Measurements from ENCODE around the gene AP3D1. TPM values are rescaled to one million over a fixed set of nuclear protein-coding genes. Genes with fewer than 3 reads are reported as not detected.

Gene AP3D1
- total and polyA plus RNA-seq, 9 of the 15 experiments (the other 6 are each of a cell fraction or from before 2014, with no cell fraction given) = 1.2 to 86.1 (median 35.9) TPM

- TF ChIP-seq ZNF644 (tag; IDR thresholded peaks at IDR 0.05; ENCODE audit: low read depth) = no peak
- no peak for TF ChIP-seq DIDO1 (tag; IDR thresholded peaks at IDR 0.05; ENCODE audit: low read depth)
- TF ChIP-seq HBP1 (CRISPR knock-in tag; IDR thresholded peaks at IDR 0.05) = no peak
- TF ChIP-seq HMBOX1 (IDR thresholded peaks at IDR 0.05) = no peak
- no peak for TF ChIP-seq MYBL2 (IDR thresholded peaks at IDR 0.05; ENCODE audit: low read depth)
- no peak for TF ChIP-seq MYBL2 (CRISPR knock-in tag; IDR thresholded peaks at IDR 0.05; ENCODE audit: borderline replicate concordance)
- TF ChIP-seq ZBTB49 (CRISPR knock-in tag; IDR thresholded peaks at IDR 0.05; ENCODE audit: borderline replicate concordance) = no peak
- no peak for TF ChIP-seq YY1 (IDR thresholded peaks at IDR 0.05; ENCODE audit: borderline replicate concordance in 1 of 3, control insufficient read depth in 1 of 3, extremely low read depth in 1 of 3, insufficient read depth in 3 of 3, insufficient read length in 1 of 3, insufficient replicate concordance in 2 of 3, low read depth in 1 of 3, low read length in 2 of 3)
Measured at GRCh38 chr19:2089727-2090053, 61.7 kb downstream of the AP3D1 start (continued).
